ENCODE results near the gene AP5Z1. TPM values are rescaled to one million over a fixed set of nuclear protein-coding genes. Genes with fewer than 3 reads are reported as not detected.

The AP5Z1 gene
- total RNA-seq, 1 donor from 2014 or later: 86.1 TPM

DNA sequence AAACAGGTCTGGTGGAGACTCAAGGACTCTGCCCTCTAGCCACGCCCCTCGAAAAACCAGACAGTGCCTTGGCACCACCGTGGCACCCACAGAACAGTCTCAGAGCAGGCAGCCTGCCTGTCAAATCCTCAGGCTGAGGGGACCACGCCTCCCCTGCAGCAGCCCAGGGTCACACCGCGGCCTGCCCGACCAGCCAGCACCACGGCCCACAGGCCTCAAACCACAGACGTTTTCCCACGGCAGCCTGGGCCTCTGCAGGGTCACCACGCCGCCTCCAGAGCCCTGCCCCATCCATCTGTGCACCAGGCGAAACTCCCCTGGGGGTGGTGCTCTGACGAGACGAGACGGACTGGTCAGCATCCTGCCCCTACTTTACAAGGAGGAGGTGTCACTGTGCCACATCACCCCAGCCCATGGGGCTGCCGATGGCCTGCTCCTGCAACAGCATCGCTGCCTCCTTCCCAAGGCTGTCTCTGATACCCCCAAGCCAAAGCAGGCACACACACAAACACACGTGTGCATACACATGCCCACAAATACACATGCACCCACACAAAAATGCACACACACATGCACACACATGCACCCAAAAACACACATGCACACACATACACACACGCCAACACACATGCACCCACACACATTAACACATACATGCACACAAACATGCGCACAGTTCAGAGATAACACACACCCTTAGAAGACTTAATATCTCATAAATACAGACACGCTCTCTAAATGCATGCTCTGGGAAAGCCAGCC, 61.8 kb downstream of the AP5Z1 start:
- intact Hi-C loops (cut with micrococcal nuclease): no loop called here

DNA sequence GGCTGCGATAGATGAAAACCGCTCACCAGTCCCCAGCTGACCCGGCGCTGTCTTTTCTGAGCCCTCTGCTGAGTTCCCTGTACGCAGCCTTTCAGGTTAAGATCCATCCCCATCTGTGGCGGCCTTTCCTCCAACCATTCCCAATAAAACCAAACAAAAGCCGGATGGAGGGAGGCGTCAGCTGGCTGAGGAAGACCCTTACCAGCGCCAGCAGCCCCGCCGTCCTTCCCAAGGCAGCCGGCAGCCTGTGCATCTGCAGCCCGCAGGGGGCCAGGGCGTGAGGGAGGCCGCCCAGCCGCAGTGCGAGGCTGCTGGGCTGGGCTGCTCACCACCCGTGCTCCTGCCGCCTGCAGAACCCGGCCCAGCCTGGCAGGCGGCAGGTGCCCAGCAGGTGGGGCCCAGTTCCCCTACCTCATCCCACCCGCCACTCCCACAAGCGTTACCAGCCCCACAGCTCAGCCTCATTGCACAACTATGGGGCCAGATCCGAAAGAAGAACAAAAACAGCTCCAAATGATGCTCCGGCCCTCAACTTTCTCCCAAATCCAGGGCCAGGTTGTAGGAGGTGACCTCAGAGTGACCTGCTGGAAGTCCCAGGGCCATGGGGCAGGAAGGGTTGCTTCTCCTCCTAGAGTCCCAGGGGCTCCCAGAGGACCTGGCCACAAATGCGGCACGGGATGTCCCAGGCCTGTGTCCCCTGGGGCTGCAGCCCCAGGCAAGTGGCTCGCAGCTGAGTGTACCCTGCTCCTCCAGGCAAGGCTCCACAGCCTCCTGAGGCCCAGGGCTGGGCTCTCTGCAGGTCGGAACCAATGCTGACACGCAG, 62.6 kb downstream of the AP5Z1 start:
- intact Hi-C loops (cut with micrococcal nuclease): no loop called here

GRCh38 chr7:4838626-4839334, 63.4 kb downstream of the AP5Z1 start:
- intact Hi-C loops (cut with micrococcal nuclease): no loop called here

DNA sequence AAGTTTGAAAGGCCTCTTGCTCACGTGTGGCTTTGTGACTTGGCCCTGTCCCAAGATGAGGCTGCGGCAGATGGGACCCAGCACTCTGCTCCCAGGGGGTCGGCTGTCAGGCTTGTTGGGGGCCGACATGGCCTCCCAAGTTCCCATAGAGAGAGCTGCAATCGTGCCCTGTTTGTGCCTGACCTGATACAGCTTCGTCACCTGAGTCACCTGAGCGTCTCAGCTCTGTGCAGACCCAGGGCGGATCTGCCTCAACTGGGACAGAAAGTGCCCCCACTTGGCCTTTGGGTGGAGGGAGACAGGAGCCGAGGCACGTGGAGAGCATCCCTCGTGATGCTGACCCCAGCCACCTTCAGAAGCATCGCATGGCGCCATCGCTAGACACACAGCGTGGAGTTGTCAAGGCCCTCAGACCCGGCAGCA, 64.7 kb downstream of the AP5Z1 start:
- intact Hi-C loops (cut with micrococcal nuclease): no loop called here

Other genes starting within 250 kb of the AP5Z1 start
- 38.3 and 39.5 TPM in 2 replicates for gene FOXK1, start 93.3 kb upstream of the AP5Z1 start, total RNA-seq
- gene PAPOLB, start 86.4 kb downstream of the AP5Z1 start, total RNA-seq: not detected in 2 replicates
- gene RADIL, start 108.1 kb downstream of the AP5Z1 start, total RNA-seq: 0.15 TPM in 1 of 2 replicates, not detected in the other
- gene MMD2, start 183.6 kb downstream of the AP5Z1 start, total RNA-seq: not detected in 2 replicates

Data from T-helper 1 cell treated with Interleukin-12 subunit alpha and Interleukin-12 subunit beta and Interleukin-4 antibody, amounts not matched to agents 30 ng/mL and 1 ng/mL, for 36 hours (primary cell).